B cell (primary cell): ENCODE measurements around the gene HS3ST2. TPM values are rescaled to one million over a fixed set of nuclear protein-coding genes. Genes with fewer than 3 reads are reported as not detected.

ENCODE experiments used
- ATAC-seq: fragments of 200-7000 bp; cut with Tn5 transposase; one replicate; pipeline ENCODE4 v1.10.0; 2021; ENCODE audit warnings: low read depth, mild to moderate bottlenecking, moderate number of reproducible peaks, moderate library complexity
- CTCF ChIA-PET: fragments of 350-600 bp; sonication (Branson Sonifier 250); formaldehyde crosslinking; loops from one replicate; lab custom pipeline; 2021; ENCODE audit warnings: antibody characterized with exemption, inconsistent platforms; lab: Charles Lee
- POLR2A ChIA-PET: fragments of 350-600 bp; sonication (Branson Sonifier 250); formaldehyde crosslinking; loops from one replicate; lab custom pipeline; 2021; ENCODE audit warnings: antibody characterized with exemption; lab: Charles Lee
- DNase-seq: peaks from one replicate; pipeline ENCODE4 v3.0.0; 2013
- H2AFZ ChIP-seq: 2 replicates; pipeline ENCODE4 v1.6.1; 2012; ENCODE audit warnings: mild to moderate bottlenecking, low read depth, low read length; ENCODE audit not compliant: insufficient read depth, poor library complexity, severe bottlenecking
- H3K27ac ChIP-seq, 2 donors: 1 replicate in 1 of 2; 2 replicates in 1 of 2; pipeline ENCODE4 v1.5.1; 2012 to 2013; ENCODE audit warnings: low read length in 2 of 2, mild to moderate bottlenecking in 2 of 2, moderate library complexity in 1 of 2
- H3K27me3 ChIP-seq, 4 experiments: fragments of 200-600 bp in 1 of 4; sonication (generic) in 1 of 4; replicated peaks in 1 of 4; 1 replicate in 2 of 4; 2 replicates in 2 of 4; pipeline versions ENCODE4 v1.6.1 to v1.7.0; 2013 to 2016; ENCODE audit warnings: low read length in 3 of 4, mild to moderate bottlenecking in 2 of 4, mixed read lengths in 1 of 4, moderate library complexity in 1 of 4; ENCODE audit not compliant: insufficient read depth in 4 of 4, control insufficient read depth in 3 of 4; ENCODE audit errors: control extremely low read depth in 1 of 4
- H3K36me3 ChIP-seq, 2 experiments: replicated peaks in 1 of 2; 1 replicate in 1 of 2; 2 replicates in 1 of 2; pipeline versions ENCODE4 v1.6.1 to v1.7.1; 2013; ENCODE audit warnings: low read length in 1 of 2; ENCODE audit not compliant: insufficient read depth in 2 of 2, control insufficient read depth in 1 of 2; ENCODE audit errors: control extremely low read depth in 1 of 2, extremely low read depth in 1 of 2
- H3K4me1 ChIP-seq, 2 donors: fragments of 200-600 bp in 1 of 2; sonication (generic) in 1 of 2; 1 replicate in 1 of 2; 2 replicates in 1 of 2; pipeline versions ENCODE4 v1.5.1 to v1.6.1; 2013 to 2017; ENCODE audit warnings: low read length in 2 of 2; ENCODE audit not compliant: control insufficient read depth in 2 of 2, insufficient read depth in 2 of 2
- H3K4me2 ChIP-seq: replicated peaks from 2 replicates; pipeline ENCODE3; 2012; ENCODE audit warnings: mild to moderate bottlenecking, low read depth, low read length; ENCODE audit not compliant: poor library complexity, severe bottlenecking
- H3K4me3 ChIP-seq, 5 experiments: fragments of 200-600 bp in 1 of 5; sonication (generic) in 1 of 5; 1 replicate in 3 of 5; 2 replicates in 2 of 5; pipeline versions ENCODE4 v1.5.1 to v1.7.0; 2011 to 2016; ENCODE audit warnings: low read length in 4 of 5, mild to moderate bottlenecking in 4 of 5, low read depth in 2 of 5, control low read depth in 1 of 5, moderate library complexity in 1 of 5; ENCODE audit not compliant: insufficient read depth in 1 of 5; ENCODE audit errors: control extremely low read depth in 1 of 5, extremely low read depth in 1 of 5
- H3K79me2 ChIP-seq: fragments of 200-600 bp; sonication (generic); one replicate; pipeline ENCODE4 v1.6.0; 2016; ENCODE audit warnings: low read length; ENCODE audit not compliant: control insufficient read depth, insufficient read depth
- H3K9ac ChIP-seq: fragments of 200-600 bp; sonication (generic); 2 replicates; pipeline ENCODE4 v1.6.1; 2017; ENCODE audit warnings: mild to moderate bottlenecking, low read length, moderate library complexity
- H3K9me3 ChIP-seq, 3 donors: one replicate each; pipeline versions ENCODE4 v1.6.1 to v1.7.1; 2013; ENCODE audit warnings: low read length in 2 of 3; ENCODE audit not compliant: control insufficient read depth in 2 of 3, insufficient read depth in 1 of 3; ENCODE audit errors: control extremely low read depth in 1 of 3
- H4K20me1 ChIP-seq: 2 replicates; pipeline ENCODE4 v1.6.0; 2012; ENCODE audit warnings: mild to moderate bottlenecking, low read length; ENCODE audit not compliant: insufficient read depth, control insufficient read depth, poor library complexity, severe bottlenecking
- H3K27ac Mint-ChIP-seq: one replicate; pipeline ENCODE4 v1.8.0; 2021; ENCODE audit warnings: mixed read lengths
- H3K27me3 Mint-ChIP-seq: one replicate; pipeline ENCODE4 v1.8.0; 2021; ENCODE audit warnings: mixed read lengths
- H3K4me1 Mint-ChIP-seq: one replicate; pipeline ENCODE4 v1.8.0; 2021; ENCODE audit warnings: mixed read lengths
- H3K4me3 Mint-ChIP-seq: one replicate; pipeline ENCODE4 v1.8.0; 2021; ENCODE audit warnings: mixed read lengths
- H3K9me3 Mint-ChIP-seq: one replicate; pipeline ENCODE4 v1.8.0; 2022; ENCODE audit warnings: mixed read lengths; ENCODE audit not compliant: insufficient read depth
- CTCF ChIP-seq: fragments of 200-600 bp; IDR thresholded peaks from one replicate; pipeline ENCODE4 v1.8.0; 2022; ENCODE audit warnings: antibody characterized with exemption, mild to moderate bottlenecking
- EZH2 ChIP-seq: IDR thresholded peaks from 2 replicates; pipeline ENCODE4 v1.6.1; 2012; ENCODE audit warnings: borderline replicate concordance, low read depth, mild to moderate bottlenecking, moderate library complexity, low read length; ENCODE audit not compliant: insufficient read depth, poor library complexity, severe bottlenecking
- WGBS: methylation state at CpG from one replicate; pipeline ENCODE4 v1.1.5; 2013; ENCODE audit warnings: missing lambda C conversion rate; ENCODE audit not compliant: insufficient coverage; 5-methylcytosine and 5-hydroxymethylcytosine counted together
- intact Hi-C: fragments of 100-400 bp; cut with micrococcal nuclease; formaldehyde crosslinking; loops from one replicate; pipeline ENCODE4 v1.10.0; 2022
- polyA plus RNA-seq: library from polyadenylated mRNA; depleted of rRNA; stranded (reverse); fragments of >200 nt; gene quantifications from 2 replicates; pipeline ENCODE4 v1.2.3, GENCODE V29; 2012
- total RNA-seq, 2 donors: library from RNA; stranded (reverse); fragments of 120-200 nt in 1 of 2; gene quantifications; 1 replicate in 1 of 2; 2 replicates in 1 of 2; pipeline versions ENCODE4 v1.2.3 to v1.2.4, GENCODE V29; 2013 to 2022

HS3ST2 gene
- total and polyA plus RNA-seq, 2 donors (not counting 1 experiment from before 2014, with no cell fraction given): not detected

DNA sequence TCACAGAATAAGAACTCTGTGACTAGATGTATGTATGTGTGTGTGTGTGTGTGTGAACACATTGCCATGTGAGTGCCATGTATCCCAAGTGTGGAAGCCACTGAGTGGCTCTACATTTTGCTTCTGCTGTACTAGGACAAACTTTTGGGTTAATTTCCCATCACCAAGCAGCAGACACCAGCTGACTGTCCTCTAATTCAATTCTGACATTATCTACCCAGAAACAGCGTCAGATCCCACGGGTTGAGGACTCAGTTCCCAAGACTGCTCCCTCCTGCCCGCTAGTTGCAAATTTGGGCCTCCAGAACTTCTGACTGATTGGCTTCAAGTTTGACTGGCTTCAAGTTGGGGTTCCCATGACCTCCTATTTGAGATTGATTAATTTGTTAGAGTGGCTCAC is 29.2 kb downstream of the HS3ST2 start:
- H3K27me3 Mint-ChIP-seq: peaks cover 54% of the 10 kb centered on the region
- no peak for TF ChIP-seq CTCF

DNA sequence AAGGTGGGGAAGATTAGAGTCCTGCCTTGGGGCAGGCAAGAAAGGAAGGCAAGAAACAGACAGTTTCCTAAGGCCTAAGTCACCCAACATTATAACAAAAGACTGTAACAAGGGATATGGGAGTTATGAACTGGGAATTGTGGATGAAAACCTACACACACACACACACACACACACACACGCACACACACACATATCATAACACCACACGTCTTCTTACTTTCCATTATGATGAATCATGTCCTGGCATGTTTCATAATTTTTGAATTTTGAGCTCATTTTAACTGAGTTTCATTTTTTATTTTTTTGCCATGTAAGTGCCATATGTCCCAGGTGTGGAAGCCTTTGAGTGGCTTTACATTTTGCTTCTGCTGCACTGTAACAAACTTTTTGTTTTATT is 29.9 kb downstream of the HS3ST2 start:
- intact Hi-C loops: no loop called here
- ATAC-seq: no peak
- TF ChIP-seq CTCF (no peak), EZH2 (no peak)

More for the DNA sequence above, 29.2 kb downstream of the HS3ST2 start:
- no peak for DNase-seq
- Histone ChIP-seq H3K9ac (no peak overlapping the region), H3K4me2 (no peak overlapping the region), H3K27ac (no peak overlapping the region), H3K4me3 (no peak overlapping the region), H3K79me2 (no peaks in the 10 kb centered on the region), H3K9me3 (no peaks in the 10 kb centered on the region), H3K27me3 (peaks cover 0 to 14% (median 0%) of the 10 kb centered on the region in 4 experiments), H4K20me1 (no peaks in the 10 kb centered on the region), H3K36me3 (no peaks in the 10 kb centered on the region), H2AFZ (no peak overlapping the region), H3K4me1 (no peaks in the 10 kb centered on the region)
- H3K9me3 Mint-ChIP-seq: no peaks in the 10 kb centered on the region
- H3K27ac Mint-ChIP-seq: no peak overlapping the region
- ChIA-PET POLR2A (no interaction called here), CTCF (no interaction called here)
- no peak for ATAC-seq
- no peak overlapping the region for H3K4me3 Mint-ChIP-seq
- intact Hi-C loops: no loop called here
- H3K4me1 Mint-ChIP-seq: no peaks in the 10 kb centered on the region
- 87% methylated on average over 3 of the region's 3 CpGs for WGBS

More for the DNA sequence above, 29.9 kb downstream of the HS3ST2 start:
- CTCF ChIA-PET: no interaction called here
- Histone ChIP-seq H3K9me3 (no peaks in the 10 kb centered on the region), H3K9ac (no peak overlapping the region), H3K4me1 (no peaks in the 10 kb centered on the region), H3K4me2 (no peak overlapping the region), H3K27ac (no peak overlapping the region), H2AFZ (no peak overlapping the region), H4K20me1 (no peaks in the 10 kb centered on the region), H3K79me2 (no peaks in the 10 kb centered on the region), H3K36me3 (no peaks in the 10 kb centered on the region), H3K27me3 (peaks cover 0 to 14% (median 0%) of the 10 kb centered on the region in 4 experiments), H3K4me3 (no peak overlapping the region)
- no peak overlapping the region for H3K27ac Mint-ChIP-seq
- H3K4me3 Mint-ChIP-seq: no peak overlapping the region
- WGBS: no CpG with 5 or more reads among the region's 2 CpGs
- no peaks in the 10 kb centered on the region for H3K4me1 Mint-ChIP-seq
- peaks cover 56% of the 10 kb centered on the region for H3K27me3 Mint-ChIP-seq
- POLR2A ChIA-PET: no interaction called here
- DNase-seq: no peak
- no peaks in the 10 kb centered on the region for H3K9me3 Mint-ChIP-seq
